Chondrocyte (in vitro differentiated cells): ENCODE measurements around the gene CNOT6L. TPM values are rescaled to one million over a fixed set of nuclear protein-coding genes. Genes with fewer than 3 reads are reported as not detected.

Experiments used
- DNase-seq: peaks from one replicate; pipeline ENCODE4 v3.0.0; 2021; ENCODE audit warnings: mixed read lengths, low spot score
- H3K27ac Mint-ChIP-seq: one replicate; pipeline ENCODE4 v1.8.0; 2021; ENCODE audit warnings: mild to moderate bottlenecking, moderate library complexity, mixed read lengths; ENCODE audit not compliant: unreplicated experiment
- H3K27me3 Mint-ChIP-seq: 2 replicates; pipeline ENCODE4 v1.8.0; 2021; ENCODE audit warnings: low read depth, mixed read lengths
- H3K36me3 Mint-ChIP-seq: 2 replicates; pipeline ENCODE4 v1.8.0; 2021; ENCODE audit warnings: low read depth, mixed read lengths
- H3K4me1 Mint-ChIP-seq: 2 replicates; pipeline ENCODE4 v1.8.0; 2021; ENCODE audit warnings: low read depth, mild to moderate bottlenecking, mixed read lengths
- H3K4me3 Mint-ChIP-seq: one replicate; pipeline ENCODE4 v1.8.0; 2021; ENCODE audit warnings: mild to moderate bottlenecking, moderate library complexity, mixed read lengths; ENCODE audit not compliant: unreplicated experiment
- H3K9me3 Mint-ChIP-seq: 2 replicates; pipeline ENCODE4 v1.8.0; 2021; ENCODE audit warnings: low read depth, mixed read lengths
- total RNA-seq: library from RNA; stranded (reverse); gene quantifications from 3 replicates; pipeline ENCODE4 v1.2.1, GENCODE V29; 2021
- TF ChIP-seq, protein P1 (sequence below): fragments of 200-600 bp; sonication (generic); IDR thresholded peaks from 2 replicates; pipeline ENCODE4 v1.5.0; 2021; ENCODE audit warnings: antibody characterized with exemption, mild to moderate bottlenecking, moderate library complexity

CNOT6L gene
- total RNA-seq, 1 donor from 2014 or later = 25.5 TPM

GRCh38 chr4:77715414-77716290, 103.5 kb downstream of the CNOT6L start:
- no peak for DNase-seq
- Mint-ChIP-seq H3K27me3 (no peaks in the 10 kb centered on the region), H3K4me1 (peaks cover 4% of the 10 kb centered on the region), H3K27ac (no peak overlapping the region), H3K36me3 (peaks cover 15% of the 10 kb centered on the region), H3K9me3 (no peaks in the 10 kb centered on the region), H3K4me3 (no peak overlapping the region)
- TF ChIP-seq, protein P1, sequence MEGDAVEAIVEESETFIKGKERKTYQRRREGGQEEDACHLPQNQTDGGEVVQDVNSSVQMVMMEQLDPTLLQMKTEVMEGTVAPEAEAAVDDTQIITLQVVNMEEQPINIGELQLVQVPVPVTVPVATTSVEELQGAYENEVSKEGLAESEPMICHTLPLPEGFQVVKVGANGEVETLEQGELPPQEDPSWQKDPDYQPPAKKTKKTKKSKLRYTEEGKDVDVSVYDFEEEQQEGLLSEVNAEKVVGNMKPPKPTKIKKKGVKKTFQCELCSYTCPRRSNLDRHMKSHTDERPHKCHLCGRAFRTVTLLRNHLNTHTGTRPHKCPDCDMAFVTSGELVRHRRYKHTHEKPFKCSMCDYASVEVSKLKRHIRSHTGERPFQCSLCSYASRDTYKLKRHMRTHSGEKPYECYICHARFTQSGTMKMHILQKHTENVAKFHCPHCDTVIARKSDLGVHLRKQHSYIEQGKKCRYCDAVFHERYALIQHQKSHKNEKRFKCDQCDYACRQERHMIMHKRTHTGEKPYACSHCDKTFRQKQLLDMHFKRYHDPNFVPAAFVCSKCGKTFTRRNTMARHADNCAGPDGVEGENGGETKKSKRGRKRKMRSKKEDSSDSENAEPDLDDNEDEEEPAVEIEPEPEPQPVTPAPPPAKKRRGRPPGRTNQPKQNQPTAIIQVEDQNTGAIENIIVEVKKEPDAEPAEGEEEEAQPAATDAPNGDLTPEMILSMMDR = no peak

DNA sequence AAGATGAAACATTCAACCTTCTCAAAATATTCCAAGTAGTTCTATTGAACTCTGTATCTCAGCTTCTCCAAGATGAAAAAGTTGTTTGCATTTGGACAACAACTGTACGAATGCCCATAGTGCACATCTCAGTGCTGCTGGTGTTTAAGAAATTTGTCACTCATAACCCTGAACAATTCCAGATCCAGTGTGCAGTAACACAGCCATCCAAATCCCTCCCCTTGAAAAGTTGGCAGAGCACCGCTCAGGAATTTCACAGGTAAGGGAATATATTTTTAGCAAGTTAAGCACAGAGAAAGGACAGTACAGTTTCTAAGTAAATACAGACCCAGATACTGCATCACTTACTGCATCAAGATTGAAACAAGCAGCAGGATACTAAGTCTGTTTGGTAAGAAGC, 104.7 kb downstream of the CNOT6L start:
- no peak overlapping the region for H3K4me3 Mint-ChIP-seq

GRCh38 chr4:77713884-77714283, 105.3 kb downstream of the CNOT6L start:
- H3K4me1 Mint-ChIP-seq = no peaks in the 10 kb centered on the region
- no peaks in the 10 kb centered on the region for H3K27me3 Mint-ChIP-seq
- no peak for DNase-seq
- H3K36me3 Mint-ChIP-seq = peaks cover 8% of the 10 kb centered on the region
- H3K4me3 Mint-ChIP-seq = no peak overlapping the region
- TF ChIP-seq, protein P1 = no peak
- no peaks in the 10 kb centered on the region for H3K9me3 Mint-ChIP-seq
- H3K27ac Mint-ChIP-seq = no peak overlapping the region

More for the DNA sequence above, 104.7 kb downstream of the CNOT6L start:
- DNase-seq = no peak
- H3K4me1 Mint-ChIP-seq = peaks cover 4% of the 10 kb centered on the region
- no peaks in the 10 kb centered on the region for H3K9me3 Mint-ChIP-seq
- H3K36me3 Mint-ChIP-seq = peaks cover 10% of the 10 kb centered on the region
- TF ChIP-seq, protein P1 = no peak
- no peaks in the 10 kb centered on the region for H3K27me3 Mint-ChIP-seq
- H3K27ac Mint-ChIP-seq = no peak overlapping the region

DNA sequence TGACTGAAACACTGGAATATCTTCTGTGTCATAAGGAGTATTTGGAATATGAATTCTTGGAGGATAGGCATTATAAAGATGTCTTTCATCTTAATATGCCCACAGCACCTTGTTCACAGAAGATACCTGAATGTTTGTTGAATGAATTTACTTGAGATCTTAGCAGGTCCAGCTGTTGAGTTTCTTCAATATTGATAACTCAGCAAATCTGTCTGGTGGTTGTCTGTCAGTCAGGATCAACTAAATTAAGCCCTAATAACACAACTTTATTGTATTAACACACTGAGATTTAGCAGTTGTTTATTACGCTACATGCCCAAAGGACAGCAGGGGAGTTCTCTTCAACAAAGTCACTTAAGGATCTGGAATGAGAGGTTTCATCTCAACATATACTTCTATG, 106.5 kb downstream of the CNOT6L start:
- TF ChIP-seq, protein P1 = no peak
- no peak for DNase-seq
- Mint-ChIP-seq H3K4me1 (no peaks in the 10 kb centered on the region), H3K9me3 (no peaks in the 10 kb centered on the region), H3K36me3 (peaks cover 8% of the 10 kb centered on the region), H3K27me3 (no peaks in the 10 kb centered on the region), H3K4me3 (no peak overlapping the region), H3K27ac (no peak overlapping the region)

DNA sequence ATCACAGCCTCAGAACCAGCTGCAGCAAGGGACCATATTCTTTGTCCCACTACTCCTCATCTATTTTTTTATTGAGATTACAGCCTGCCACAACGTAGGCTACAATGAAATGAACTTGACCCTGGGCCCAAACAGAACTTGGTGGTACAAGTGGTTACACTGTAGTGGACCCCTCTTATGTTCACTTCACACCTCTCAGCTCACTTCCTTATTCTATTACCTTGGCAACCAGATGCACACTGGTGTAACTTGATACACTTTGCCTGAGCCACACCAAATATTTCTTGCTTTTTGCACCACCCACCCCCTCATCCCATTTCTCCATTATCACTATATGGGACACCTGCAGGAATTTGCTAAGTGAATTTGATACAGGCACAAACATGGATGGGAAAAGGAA, 107.7 kb downstream of the CNOT6L start:
- TF ChIP-seq, protein P1 = no peak

More for the DNA sequence above, 107.7 kb downstream of the CNOT6L start:
- Mint-ChIP-seq H3K27ac (no peak overlapping the region), H3K4me1 (no peaks in the 10 kb centered on the region), H3K27me3 (no peaks in the 10 kb centered on the region), H3K9me3 (no peaks in the 10 kb centered on the region), H3K4me3 (no peak overlapping the region), H3K36me3 (peaks cover 8% of the 10 kb centered on the region)
- DNase-seq = no peak
